Endodermal cell (in vitro differentiated cells): ENCODE measurements around the gene CHRND. TPM values are rescaled to one million over a fixed set of nuclear protein-coding genes. Genes with fewer than 3 reads are reported as not detected.

Experiments used
- DNase-seq: peaks from one replicate; pipeline ENCODE4 v3.0.0-alpha.2; 2017
- H3K27ac ChIP-seq: 2 replicates; pipeline ENCODE4 v1.5.1; 2013; ENCODE audit warnings: mild to moderate bottlenecking, low read depth, low read length, moderate library complexity
- H3K27me3 ChIP-seq: 2 replicates; pipeline ENCODE4 v1.6.1; 2013; ENCODE audit warnings: mild to moderate bottlenecking, low read length, moderate library complexity; ENCODE audit not compliant: insufficient read depth, control insufficient read depth, poor library complexity, severe bottlenecking
- H3K36me3 ChIP-seq: 2 replicates; pipeline ENCODE4 v1.7.0; 2013; ENCODE audit warnings: mild to moderate bottlenecking, low read length, moderate library complexity; ENCODE audit not compliant: control insufficient read depth, insufficient read depth
- H3K4me1 ChIP-seq: one replicate; pipeline ENCODE4 v1.7.0; 2013; ENCODE audit warnings: low read length; ENCODE audit not compliant: control insufficient read depth, insufficient read depth
- H3K4me3 ChIP-seq: 2 replicates; pipeline ENCODE4 v1.5.1; 2013; ENCODE audit warnings: mild to moderate bottlenecking, low read length, moderate library complexity
- H3K9ac ChIP-seq: 2 replicates; pipeline ENCODE4 v1.6.1; 2013; ENCODE audit warnings: mild to moderate bottlenecking, low read length, moderate library complexity; ENCODE audit not compliant: poor library complexity, severe bottlenecking; ENCODE audit errors: extremely low read depth
- H3K9me3 ChIP-seq: 2 replicates; pipeline ENCODE4 v1.6.1; 2013; ENCODE audit warnings: mild to moderate bottlenecking, low read length, moderate library complexity; ENCODE audit not compliant: control insufficient read depth
- H3K27ac Mint-ChIP-seq: 2 replicates; pipeline ENCODE4 v1.8.0; 2020; ENCODE audit warnings: mixed read lengths
- H3K27me3 Mint-ChIP-seq: 2 replicates; pipeline ENCODE4 v1.8.0; 2021; ENCODE audit warnings: mild to moderate bottlenecking, mixed read lengths; ENCODE audit not compliant: insufficient read depth
- H3K36me3 Mint-ChIP-seq: 2 replicates; pipeline ENCODE4 v1.8.0; 2020; ENCODE audit warnings: low read depth, mixed read lengths
- H3K4me1 Mint-ChIP-seq: 2 replicates; pipeline ENCODE4 v1.8.0; 2020; ENCODE audit warnings: mixed read lengths
- H3K4me3 Mint-ChIP-seq: 2 replicates; pipeline ENCODE4 v1.8.0; 2020; ENCODE audit warnings: mild to moderate bottlenecking, moderate library complexity, mixed read lengths
- H3K9me3 Mint-ChIP-seq: 2 replicates; pipeline ENCODE4 v1.8.0; 2020; ENCODE audit warnings: mild to moderate bottlenecking, mixed read lengths
- WGBS, 2 experiments: methylation state at CpG; one replicate each; pipeline versions ENCODE4 v1.1.5 to v1.1.7; 2013; ENCODE audit warnings: missing lambda C conversion rate in 2 of 2, mixed read lengths in 1 of 2; ENCODE audit not compliant: insufficient coverage in 1 of 2, insufficient read length in 1 of 2; 5-methylcytosine and 5-hydroxymethylcytosine counted together
- total RNA-seq, 2 donors: library from RNA; stranded (reverse); fragmentation: NEBNext Ultra II Directional in 1 of 2; extraction: Animal tissue kit (Norgen Biotek cat#: 25700) in 1 of 2; gene quantifications; 2 replicates in 1 of 2; 3 replicates in 1 of 2; pipeline ENCODE4 v1.2.1, GENCODE V29; 2021
- TF ChIP-seq, protein P1 (sequence below): fragments of 200-600 bp; sonication (generic); conservative IDR thresholded peaks from 2 replicates; pipeline ENCODE4 v1.5.0; 2021; ENCODE audit warnings: antibody characterized with exemption, mild to moderate bottlenecking

The CHRND gene
- total RNA-seq, 2 donors from 2014 or later, result 0.11 TPM; not detected in 1

DNA sequence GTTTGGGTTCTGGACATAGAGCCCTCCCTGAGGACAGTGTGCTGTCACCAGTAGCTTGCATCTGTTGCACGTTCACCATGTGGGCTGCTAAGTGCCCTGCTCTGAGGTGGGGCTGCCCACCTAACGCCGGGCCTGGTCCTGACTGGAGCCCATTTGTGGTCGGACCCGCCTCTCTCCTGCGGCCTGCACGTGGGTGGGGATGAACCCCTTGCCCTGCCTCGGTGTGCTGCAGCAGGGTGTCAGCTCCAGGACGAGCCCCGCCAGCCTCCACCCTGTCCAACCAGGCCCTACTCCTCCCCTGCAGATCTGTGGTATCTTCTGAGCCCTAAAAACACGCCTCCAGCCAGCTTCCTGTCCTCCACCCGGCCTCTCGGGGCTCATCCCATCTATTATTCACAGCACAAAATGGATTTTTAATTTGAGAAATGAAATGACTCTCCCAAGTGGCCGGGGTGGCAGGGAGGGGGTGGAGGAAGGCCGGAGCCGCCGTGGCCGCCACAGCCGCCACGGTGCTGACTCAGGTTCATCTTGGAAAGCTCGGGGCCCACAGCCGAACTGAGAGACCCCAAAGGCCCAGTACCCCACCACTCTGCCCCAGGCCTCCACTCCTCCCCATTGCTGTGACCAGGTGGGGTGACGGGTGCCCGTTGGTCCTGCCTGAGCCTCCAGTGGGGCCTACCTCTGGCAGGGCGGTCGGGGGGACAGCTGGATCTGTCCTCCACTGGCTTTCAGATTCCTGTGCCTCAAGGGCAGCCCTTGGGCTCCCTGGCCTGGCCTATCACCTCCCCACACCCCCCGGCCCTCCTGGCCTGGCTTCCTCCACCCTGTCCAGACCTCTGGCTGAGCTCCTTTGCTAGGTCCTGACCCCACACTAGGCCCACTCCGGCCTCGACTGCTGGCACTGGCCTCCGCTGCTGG lies 35.5 kb upstream of the CHRND start:
- no peak overlapping the region for H3K27ac ChIP-seq
- TF ChIP-seq, protein P1, sequence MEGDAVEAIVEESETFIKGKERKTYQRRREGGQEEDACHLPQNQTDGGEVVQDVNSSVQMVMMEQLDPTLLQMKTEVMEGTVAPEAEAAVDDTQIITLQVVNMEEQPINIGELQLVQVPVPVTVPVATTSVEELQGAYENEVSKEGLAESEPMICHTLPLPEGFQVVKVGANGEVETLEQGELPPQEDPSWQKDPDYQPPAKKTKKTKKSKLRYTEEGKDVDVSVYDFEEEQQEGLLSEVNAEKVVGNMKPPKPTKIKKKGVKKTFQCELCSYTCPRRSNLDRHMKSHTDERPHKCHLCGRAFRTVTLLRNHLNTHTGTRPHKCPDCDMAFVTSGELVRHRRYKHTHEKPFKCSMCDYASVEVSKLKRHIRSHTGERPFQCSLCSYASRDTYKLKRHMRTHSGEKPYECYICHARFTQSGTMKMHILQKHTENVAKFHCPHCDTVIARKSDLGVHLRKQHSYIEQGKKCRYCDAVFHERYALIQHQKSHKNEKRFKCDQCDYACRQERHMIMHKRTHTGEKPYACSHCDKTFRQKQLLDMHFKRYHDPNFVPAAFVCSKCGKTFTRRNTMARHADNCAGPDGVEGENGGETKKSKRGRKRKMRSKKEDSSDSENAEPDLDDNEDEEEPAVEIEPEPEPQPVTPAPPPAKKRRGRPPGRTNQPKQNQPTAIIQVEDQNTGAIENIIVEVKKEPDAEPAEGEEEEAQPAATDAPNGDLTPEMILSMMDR, result no peak
- no peak overlapping the region for H3K4me3 ChIP-seq
- Mint-ChIP-seq H3K36me3 (no peaks in the 10 kb centered on the region), H3K4me1 (peaks cover 11% of the 10 kb centered on the region), H3K27ac (no peak overlapping the region), H3K27me3 (peaks cover 48% of the 10 kb centered on the region), H3K9me3 (no peaks in the 10 kb centered on the region), H3K4me3 (no peak overlapping the region)
- no peaks in the 10 kb centered on the region for H3K4me1 ChIP-seq
- H3K27me3 ChIP-seq, result peaks cover 46% of the 10 kb centered on the region
- H3K9ac ChIP-seq, result no peak overlapping the region
- no peaks in the 10 kb centered on the region for H3K9me3 ChIP-seq
- peak; percentile 45 for DNase-seq
- 89 to 97% methylated on average over 10 to 30 of the region's 30 CpGs for WGBS, 2 experiments
- H3K36me3 ChIP-seq, result no peaks in the 10 kb centered on the region

DNA sequence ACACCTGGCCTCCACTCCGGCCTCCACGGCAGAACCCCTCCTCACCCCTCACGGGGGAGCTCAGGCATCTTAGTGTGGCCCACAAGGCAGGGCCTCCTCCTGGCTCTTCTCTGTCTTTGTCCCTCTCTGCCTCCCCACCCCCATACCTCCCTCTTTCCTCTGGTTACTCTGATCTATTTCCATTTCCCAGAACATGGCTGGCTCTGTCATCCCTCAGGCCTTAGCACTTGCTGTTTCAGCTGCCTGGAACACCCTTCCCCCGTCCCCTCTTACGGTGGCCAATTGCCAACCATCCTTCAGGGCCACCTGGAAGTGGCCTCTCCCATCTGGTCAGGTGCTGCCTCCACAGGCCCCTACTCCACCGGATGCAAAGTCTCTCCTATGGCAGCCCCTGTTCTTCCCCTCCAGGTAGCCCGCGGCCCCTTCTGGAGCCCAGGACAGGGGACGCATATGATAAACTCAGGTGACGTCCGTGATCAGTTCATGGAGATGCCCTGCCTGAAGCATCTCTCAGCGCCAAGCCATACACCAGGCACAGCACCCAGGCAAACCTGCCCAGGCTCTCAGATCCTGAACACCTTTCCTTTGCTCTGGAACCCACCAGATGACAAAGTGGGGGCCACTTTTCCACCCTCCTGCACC lies 34.7 kb upstream of the CHRND start:
- Mint-ChIP-seq H3K4me3 (no peak overlapping the region), H3K27me3 (peaks cover 42% of the 10 kb centered on the region), H3K27ac (no peak overlapping the region), H3K4me1 (peaks cover 11% of the 10 kb centered on the region), H3K36me3 (no peaks in the 10 kb centered on the region), H3K9me3 (no peaks in the 10 kb centered on the region)
- Histone ChIP-seq H3K4me1 (no peaks in the 10 kb centered on the region), H3K9ac (no peak overlapping the region), H3K27ac (no peak overlapping the region), H3K36me3 (no peaks in the 10 kb centered on the region), H3K4me3 (no peak overlapping the region), H3K9me3 (no peaks in the 10 kb centered on the region), H3K27me3 (peaks cover 39% of the 10 kb centered on the region)
- WGBS, 2 experiments, result 88 to 95% methylated on average over 9 to 12 of the region's 12 CpGs
- DNase-seq, result peak; percentile 33
- TF ChIP-seq, protein P1, result no peak

DNA sequence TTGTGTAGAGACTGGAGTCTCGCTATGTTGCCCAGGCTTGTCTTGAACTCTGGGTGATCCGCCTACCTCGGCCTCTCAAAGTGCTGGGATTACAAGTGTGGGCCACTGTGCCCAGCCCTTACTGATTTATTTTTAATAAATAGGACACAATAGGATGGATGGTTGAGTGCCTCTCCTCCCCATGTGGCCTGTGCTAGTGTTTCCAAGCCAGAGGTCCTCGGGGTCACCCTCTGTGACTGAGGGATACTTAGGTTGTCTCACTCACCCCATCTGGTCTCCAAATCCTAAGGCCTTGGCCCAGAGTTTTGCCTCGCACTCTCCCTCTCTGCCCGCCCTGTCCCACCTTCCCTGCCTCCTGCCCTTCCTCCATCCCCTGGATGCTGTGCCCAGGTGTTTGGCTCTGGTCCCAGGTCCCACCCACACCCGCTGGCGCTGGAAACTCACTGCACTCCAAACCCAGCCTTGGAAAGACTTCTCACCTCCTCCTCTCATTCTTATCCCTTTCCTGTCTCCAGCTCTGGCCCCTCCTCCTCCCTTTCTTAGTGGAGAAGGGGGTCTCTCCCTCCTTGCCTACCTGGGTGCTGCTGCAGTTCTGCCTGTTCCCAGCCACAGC lies 33.6 kb upstream of the CHRND start:
- Histone ChIP-seq H3K4me3 (no peak overlapping the region), H3K9me3 (no peaks in the 10 kb centered on the region), H3K36me3 (no peaks in the 10 kb centered on the region), H3K9ac (no peak overlapping the region), H3K27ac (no peak overlapping the region), H3K27me3 (peaks cover 28% of the 10 kb centered on the region), H3K4me1 (no peaks in the 10 kb centered on the region)
- Mint-ChIP-seq H3K4me1 (peaks cover 11% of the 10 kb centered on the region), H3K27me3 (peaks cover 33% of the 10 kb centered on the region), H3K9me3 (no peaks in the 10 kb centered on the region), H3K4me3 (no peak overlapping the region), H3K27ac (no peak overlapping the region), H3K36me3 (no peaks in the 10 kb centered on the region)
- TF ChIP-seq, protein P1, result no peak
- DNase-seq, result peak; percentile 72
- 72 to 76% methylated on average over 3 to 8 of the region's 8 CpGs for WGBS, 2 experiments
